ENCODE measurements around the gene NT5DC4.

DNA sequence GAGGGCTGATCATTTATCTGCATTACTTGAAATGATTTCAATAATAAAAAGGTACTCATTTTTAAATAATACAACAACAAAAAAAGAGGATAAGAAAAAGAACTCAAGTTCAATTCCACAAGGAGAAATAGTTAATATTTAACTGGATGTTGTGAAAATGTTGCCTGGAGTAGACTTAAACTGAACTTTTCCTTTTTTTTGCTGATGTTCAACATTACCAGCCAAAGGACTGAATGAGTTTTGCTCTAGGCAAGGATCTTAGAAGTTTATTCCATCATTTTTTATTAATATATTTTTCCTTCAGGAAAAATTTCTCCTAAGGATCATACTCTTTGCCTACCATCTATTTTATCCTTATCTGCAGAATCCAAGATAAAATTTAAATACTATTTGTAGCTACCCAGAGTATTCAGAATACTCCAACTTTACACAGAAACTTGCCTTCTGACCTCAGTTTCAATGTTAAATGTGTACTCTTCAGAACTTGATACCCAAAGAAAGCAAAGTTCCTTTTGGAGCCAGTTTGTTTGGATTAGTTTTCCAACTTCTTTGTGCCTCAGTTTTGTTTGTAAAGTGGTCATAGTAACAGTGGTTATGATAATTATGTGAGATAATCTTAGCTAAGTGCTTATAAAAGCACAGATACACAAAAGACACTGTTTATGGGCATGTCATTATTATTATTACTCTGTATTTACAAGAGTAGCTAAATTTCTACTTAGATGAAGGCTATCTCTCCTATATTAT is 30.8 kb downstream of the NT5DC4 start:
- TF ChIP-seq POLR2AphosphoS5 (IDR thresholded peaks at IDR 0.05; ENCODE audit: low read depth, low read length) (no peak), SIN3A (IDR thresholded peaks at IDR 0.05; ENCODE audit: borderline replicate concordance, insufficient read depth, low read length) (no peak), TAF1 (IDR thresholded peaks at IDR 0.05; ENCODE audit: borderline replicate concordance, insufficient read depth, low read length) (no peak)
- TF ChIP-seq, protein P1, sequence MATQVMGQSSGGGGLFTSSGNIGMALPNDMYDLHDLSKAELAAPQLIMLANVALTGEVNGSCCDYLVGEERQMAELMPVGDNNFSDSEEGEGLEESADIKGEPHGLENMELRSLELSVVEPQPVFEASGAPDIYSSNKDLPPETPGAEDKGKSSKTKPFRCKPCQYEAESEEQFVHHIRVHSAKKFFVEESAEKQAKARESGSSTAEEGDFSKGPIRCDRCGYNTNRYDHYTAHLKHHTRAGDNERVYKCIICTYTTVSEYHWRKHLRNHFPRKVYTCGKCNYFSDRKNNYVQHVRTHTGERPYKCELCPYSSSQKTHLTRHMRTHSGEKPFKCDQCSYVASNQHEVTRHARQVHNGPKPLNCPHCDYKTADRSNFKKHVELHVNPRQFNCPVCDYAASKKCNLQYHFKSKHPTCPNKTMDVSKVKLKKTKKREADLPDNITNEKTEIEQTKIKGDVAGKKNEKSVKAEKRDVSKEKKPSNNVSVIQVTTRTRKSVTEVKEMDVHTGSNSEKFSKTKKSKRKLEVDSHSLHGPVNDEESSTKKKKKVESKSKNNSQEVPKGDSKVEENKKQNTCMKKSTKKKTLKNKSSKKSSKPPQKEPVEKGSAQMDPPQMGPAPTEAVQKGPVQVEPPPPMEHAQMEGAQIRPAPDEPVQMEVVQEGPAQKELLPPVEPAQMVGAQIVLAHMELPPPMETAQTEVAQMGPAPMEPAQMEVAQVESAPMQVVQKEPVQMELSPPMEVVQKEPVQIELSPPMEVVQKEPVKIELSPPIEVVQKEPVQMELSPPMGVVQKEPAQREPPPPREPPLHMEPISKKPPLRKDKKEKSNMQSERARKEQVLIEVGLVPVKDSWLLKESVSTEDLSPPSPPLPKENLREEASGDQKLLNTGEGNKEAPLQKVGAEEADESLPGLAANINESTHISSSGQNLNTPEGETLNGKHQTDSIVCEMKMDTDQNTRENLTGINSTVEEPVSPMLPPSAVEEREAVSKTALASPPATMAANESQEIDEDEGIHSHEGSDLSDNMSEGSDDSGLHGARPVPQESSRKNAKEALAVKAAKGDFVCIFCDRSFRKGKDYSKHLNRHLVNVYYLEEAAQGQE (IDR thresholded peaks at IDR 0.05; ENCODE audit: insufficient read depth in 1 of 2, low read depth in 2 of 2, low read length in 2 of 2) = no peak

Measured in PFSK-1 (cell line).